Fibroblast of lung (primary cell): Measurements from ENCODE around the gene GDI1. TPM values are rescaled to one million over a fixed set of nuclear protein-coding genes. Genes with fewer than 3 reads are reported as not detected.

Source experiments
- DNase-seq, 2 donors: peaks; one replicate each; pipeline versions ENCODE4 v3.0.0 to v3.0.0-alpha.2; 2010; ENCODE audit warnings: low read depth in 2 of 2
- H2AFZ ChIP-seq: 2 replicates; pipeline ENCODE4 v1.5.1; 2012; ENCODE audit warnings: low read length, control low read depth, inconsistent platforms
- H3K27ac ChIP-seq: 2 replicates; pipeline ENCODE4 v1.5.1; 2011; ENCODE audit warnings: low read length, control low read depth; ENCODE audit not compliant: insufficient read depth
- H3K27me3 ChIP-seq: 2 replicates; pipeline ENCODE4 v1.5.1; 2011; ENCODE audit warnings: mild to moderate bottlenecking, low read length; ENCODE audit not compliant: control insufficient read depth, insufficient read depth
- H3K36me3 ChIP-seq: 2 replicates; pipeline ENCODE4 v1.5.1; 2011; ENCODE audit warnings: low read length; ENCODE audit not compliant: control insufficient read depth, insufficient read depth
- H3K4me1 ChIP-seq: 2 replicates; pipeline ENCODE4 v1.5.1; 2011; ENCODE audit warnings: low read length; ENCODE audit not compliant: control insufficient read depth, insufficient read depth; ENCODE audit errors: extremely low read depth
- H3K4me2 ChIP-seq: 2 replicates; pipeline ENCODE4 v1.5.1; 2011; ENCODE audit warnings: low read length, control low read depth; ENCODE audit not compliant: insufficient read depth; ENCODE audit errors: extremely low read depth
- H3K4me3 ChIP-seq, 4 experiments: fragments of 200-600 bp in 1 of 4; sonication (generic) in 1 of 4; replicated peaks in 1 of 4; 2 replicates each; pipeline ENCODE4 v1.5.1; 2011 to 2016; ENCODE audit warnings: low read length in 4 of 4, low read depth in 3 of 4, mild to moderate bottlenecking in 3 of 4, control low read depth in 2 of 4, inconsistent platforms in 1 of 4, mixed read lengths in 1 of 4; ENCODE audit not compliant: insufficient read depth in 1 of 4; ENCODE audit errors: control extremely low read depth in 1 of 4
- H3K79me2 ChIP-seq: 2 replicates; pipeline ENCODE4 v1.5.1; 2012; ENCODE audit warnings: mild to moderate bottlenecking, low read length, inconsistent platforms; ENCODE audit not compliant: control insufficient read depth, insufficient read depth
- H3K9ac ChIP-seq: 2 replicates; pipeline ENCODE4 v1.5.1; 2011; ENCODE audit warnings: mild to moderate bottlenecking, low read length, control low read depth; ENCODE audit not compliant: insufficient read depth
- H3K9me3 ChIP-seq: 2 replicates; pipeline ENCODE4 v1.5.1; 2012; ENCODE audit warnings: low read depth, low read length; ENCODE audit not compliant: control insufficient read depth, insufficient read depth
- H4K20me1 ChIP-seq: 2 replicates; pipeline ENCODE4 v1.5.1; 2011; ENCODE audit warnings: low read length; ENCODE audit not compliant: control insufficient read depth, insufficient read depth; ENCODE audit errors: extremely low read depth
- CTCF ChIP-seq, 2 donors: IDR thresholded peaks in 1 of 2; conservative IDR thresholded peaks in 1 of 2; 1 replicate in 1 of 2; 2 replicates in 1 of 2; pipeline ENCODE4 v1.5.1; 2011 to 2012; ENCODE audit warnings: low read length in 2 of 2, control low read depth in 1 of 2, inconsistent platforms in 1 of 2, low read depth in 1 of 2, mild to moderate bottlenecking in 1 of 2
- EZH2 ChIP-seq: IDR thresholded peaks from 2 replicates; pipeline ENCODE4 v1.5.1; 2012; ENCODE audit warnings: low read length, control low read depth, mild to moderate bottlenecking; ENCODE audit errors: missing control alignments
- polyA plus RNA-seq, 2 donors: library from polyadenylated mRNA; depleted of rRNA in 1 of 2; stranded (reverse) in 1 of 2; unstranded in 1 of 2; fragments of >200 nt; gene quantifications; 2 replicates each; pipeline ENCODE4 v1.2.1, GENCODE V29; 2011 to 2012; ENCODE audit warnings: missing spikeins in 1 of 2
- total RNA-seq: library from RNA; depleted of rRNA; stranded (reverse); fragments of >200 nt; gene quantifications from 2 replicates; pipeline ENCODE4 v1.2.1, GENCODE V29; 2014

The GDI1 gene
- total and polyA plus RNA-seq, 2 donors (not counting 1 experiment from before 2014, with no cell fraction given) = 86.5 to 134 TPM

GRCh38 chrX:154476821-154477220 is 39.9 kb downstream of the GDI1 start:
- Histone ChIP-seq H3K27ac (no peak overlapping the region), H3K4me1 (no peaks in the 10 kb centered on the region), H3K9me3 (no peaks in the 10 kb centered on the region), H3K36me3 (peaks cover 1% of the 10 kb centered on the region), H3K4me3 (no peak overlapping the region), H4K20me1 (no peaks in the 10 kb centered on the region), H2AFZ (no peak overlapping the region), H3K27me3 (no peaks in the 10 kb centered on the region), H3K4me2 (no peak overlapping the region), H3K79me2 (no peaks in the 10 kb centered on the region), H3K9ac (no peak overlapping the region)
- TF ChIP-seq CTCF (conservative IDR thresholded peaks at IDR 0.05 in 1 of 2, IDR thresholded peaks at IDR 0.05 in 1 of 2; ENCODE audit: low read depth in 1 of 2, low read length in 2 of 2) = no peak
- no peak for TF ChIP-seq EZH2
- no peak for DNase-seq

GRCh38 chrX:154477891-154478477 is 41.0 kb downstream of the GDI1 start:
- no peak for TF ChIP-seq EZH2
- no peak for TF ChIP-seq CTCF (conservative IDR thresholded peaks at IDR 0.05 in 1 of 2, IDR thresholded peaks at IDR 0.05 in 1 of 2; ENCODE audit: low read depth in 1 of 2, low read length in 2 of 2)
- H3K27me3 ChIP-seq = no peaks in the 10 kb centered on the region
- H3K9ac ChIP-seq = peak overlapping the region; percentile 50
- no peaks in the 10 kb centered on the region for H3K4me1 ChIP-seq
- no peaks in the 10 kb centered on the region for H3K79me2 ChIP-seq
- no peaks in the 10 kb centered on the region for H4K20me1 ChIP-seq
- DNase-seq = no peak
- no peaks in the 10 kb centered on the region for H3K9me3 ChIP-seq
- H2AFZ ChIP-seq = no peak overlapping the region
- H3K27ac ChIP-seq = peak overlapping the region; percentile 51
- peak overlapping the region; percentile 38 to 59 (median 50) for H3K4me3 ChIP-seq
- peaks cover under 1% of the 10 kb centered on the region for H3K36me3 ChIP-seq
- peak overlapping the region; percentile 71 for H3K4me2 ChIP-seq

- peak; percentile 84 to 89 for DNase-seq
- Histone ChIP-seq H3K4me3 (peak within 1 kb of the TSS; percentile 38 to 59 (median 50)), H3K4me1 (no peaks in the 10 kb centered on the region), H3K36me3 (no peaks in the 10 kb centered on the region), H3K27ac (peak within 1 kb of the TSS; percentile 51), H3K9me3 (no peaks in the 10 kb centered on the region), H3K79me2 (no peaks in the 10 kb centered on the region), H2AFZ (peak within 1 kb of the TSS; percentile 30), H4K20me1 (no peaks in the 10 kb centered on the region), H3K4me2 (peak within 1 kb of the TSS; percentile 71), H3K9ac (peak within 1 kb of the TSS; percentile 50), H3K27me3 (no peaks in the 10 kb centered on the region)
- TF ChIP-seq CTCF (conservative IDR thresholded peaks at IDR 0.05 in 1 of 2, IDR thresholded peaks at IDR 0.05 in 1 of 2; ENCODE audit: low read depth in 1 of 2, low read length in 2 of 2) (no peak), EZH2 (no peak)
Observed at GRCh38 chrX:154478728-154479622, 42.0 kb downstream of the GDI1 start, which contains the start of gene LAGE3. Gene LAGE3, minus strand, starts transcription at chrX:154479281. Its CDS starts 366 bp downstream, at chrX:154478915.
